SHP77 treated with DMSO at 0.1 percent for 48 hours (cell line): ENCODE data around the gene ACTN4.

Source experiments
- DNase-seq: peaks from one replicate; lab custom pipeline; 2025; lab: John Stamatoyannopoulos, UW

Gene ACTN4

DNA sequence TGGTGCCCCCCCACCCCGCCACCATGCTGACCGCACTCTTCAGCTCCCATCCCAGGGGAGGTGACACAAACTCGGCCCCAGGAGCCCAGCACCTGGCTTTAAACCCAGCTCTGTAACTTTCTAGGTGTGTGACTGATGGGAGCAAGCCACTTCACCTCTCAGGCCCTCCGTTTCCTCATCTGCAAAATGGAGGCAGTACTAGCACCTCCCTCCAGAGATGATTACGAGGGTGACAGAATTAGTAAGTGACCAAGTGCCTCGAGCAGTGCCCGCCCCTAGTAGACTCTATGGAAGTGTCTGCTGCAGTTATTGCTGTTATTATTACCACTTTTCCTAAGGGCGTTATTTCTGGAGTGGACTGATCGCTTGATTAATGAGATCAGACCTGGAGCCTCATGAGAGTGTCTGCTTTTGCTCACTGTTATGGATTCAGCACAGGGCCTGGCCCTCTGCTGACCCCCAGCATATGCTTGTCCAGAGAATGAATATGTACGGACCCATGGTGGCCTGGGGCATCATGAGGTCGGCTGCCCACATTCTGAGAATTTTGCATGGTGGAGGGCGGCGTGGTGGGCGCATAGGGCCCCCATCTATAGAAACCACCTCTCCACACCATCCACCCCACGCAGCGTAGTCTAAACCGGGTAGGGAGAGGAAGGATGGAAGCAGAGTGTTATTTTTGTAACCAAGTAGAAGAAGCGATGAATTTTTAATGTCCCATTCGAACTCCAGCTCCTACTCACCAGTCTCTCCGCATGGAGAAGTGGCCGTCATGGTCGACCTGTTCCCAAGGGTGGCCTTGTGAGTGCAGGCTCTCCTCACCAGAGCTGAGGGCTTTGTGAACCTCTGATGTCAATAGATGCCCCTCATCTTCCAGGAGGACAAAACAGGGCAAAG is 48.6 kb downstream of the ACTN4 start:
- no peak for DNase-seq

DNA sequence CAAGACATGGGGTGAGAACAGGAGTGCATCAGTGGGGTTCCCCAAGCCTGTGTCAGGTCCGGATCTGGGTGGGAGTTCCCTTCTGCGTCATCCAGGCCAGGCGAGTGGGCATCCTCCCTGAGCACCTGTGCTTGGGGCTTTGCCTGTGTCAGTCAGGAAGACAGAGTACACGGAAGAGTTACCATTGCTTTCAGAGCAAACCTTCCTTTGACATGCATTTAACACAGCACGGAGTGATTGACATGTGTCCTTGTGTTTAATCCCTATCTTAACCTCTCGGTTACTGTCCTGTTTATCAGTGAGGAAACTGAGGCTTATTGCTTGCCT is 49.2 kb downstream of the ACTN4 start:
- no peak for DNase-seq

GRCh38 chr19:38697197-38697596 is 49.7 kb downstream of the ACTN4 start:
- no peak for DNase-seq

- no peak for DNase-seq
These were observed 50.2 kb downstream of the ACTN4 start for GRCh38 chr19:38697641-38698071.

DNA sequence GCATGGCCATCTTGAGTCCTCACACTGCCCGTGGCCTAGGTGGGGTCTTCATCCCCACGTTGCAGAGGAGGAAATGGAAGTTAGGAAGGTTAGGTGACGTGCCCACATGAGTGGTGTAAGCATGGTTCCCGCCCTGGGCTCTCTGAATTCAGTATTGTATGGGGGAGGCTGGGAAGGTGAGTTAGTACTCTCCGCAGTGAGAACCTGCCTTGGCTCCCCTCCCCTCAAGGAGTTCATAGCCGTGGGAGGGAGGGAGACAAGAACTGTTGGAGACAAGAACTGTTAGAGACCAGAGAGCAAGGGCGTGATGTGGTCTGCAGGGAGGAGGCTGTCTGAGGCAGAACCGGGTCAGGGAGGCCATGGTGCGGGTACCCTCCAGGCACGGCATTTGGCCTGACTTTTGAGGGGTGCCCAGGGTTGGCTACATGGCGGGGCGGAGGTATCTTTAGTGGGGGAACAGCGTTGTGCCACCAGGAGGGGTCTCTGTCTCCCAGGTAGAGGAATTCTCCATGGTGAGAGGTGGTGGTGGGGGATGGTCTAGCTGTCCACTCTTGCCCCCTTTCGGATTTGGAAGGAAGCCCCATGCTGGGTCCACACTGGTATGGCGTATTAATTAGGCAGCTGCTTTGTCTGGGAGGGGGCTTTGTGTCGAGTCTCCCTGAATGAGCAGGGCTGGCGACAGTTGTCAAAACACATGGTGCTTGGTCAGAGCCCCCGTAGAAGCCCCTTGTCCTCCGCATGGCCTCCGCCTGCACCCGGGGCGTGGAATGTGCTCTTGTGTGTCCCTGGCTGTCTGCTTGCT is 51.0 kb downstream of the ACTN4 start:
- no peak for DNase-seq

- no peak for DNase-seq
These were observed 51.5 kb downstream of the ACTN4 start for GRCh38 chr19:38699027-38699346.

DNA sequence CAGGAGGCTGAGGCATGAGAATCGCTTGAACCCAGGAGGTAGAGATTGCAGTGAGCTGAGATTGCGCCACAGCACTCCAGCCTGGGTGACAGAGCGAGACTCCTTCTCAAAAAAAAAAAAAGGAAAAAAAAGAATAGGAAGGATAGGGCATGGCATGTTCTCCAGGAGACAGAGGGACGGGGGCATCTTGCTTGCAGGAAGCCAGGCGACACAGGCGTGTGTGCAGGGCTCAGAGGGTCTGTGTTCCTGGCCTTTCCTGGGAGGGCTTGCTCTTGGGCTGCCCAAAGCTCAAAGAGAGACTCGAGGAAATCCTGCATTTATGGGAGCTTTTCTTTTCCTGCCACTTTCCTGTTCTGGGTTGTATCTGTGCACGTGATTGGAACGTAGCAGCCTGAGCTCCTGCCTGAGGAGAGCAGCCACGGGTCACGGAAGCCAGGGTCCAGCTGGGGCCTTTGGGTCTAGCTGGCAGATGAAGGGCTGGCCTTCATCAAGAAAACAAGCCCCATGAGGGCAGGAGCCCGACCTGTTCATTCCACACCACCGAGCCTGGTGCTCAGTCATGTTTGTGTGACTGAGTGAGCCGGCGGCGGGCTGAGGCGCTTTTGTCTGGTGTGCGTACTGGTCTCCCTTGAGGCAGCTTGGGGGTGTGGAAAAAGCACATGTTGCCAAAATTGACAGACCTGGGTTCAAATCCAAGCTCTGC is 52.3 kb downstream of the ACTN4 start:
- DNase-seq = no peak

DNA sequence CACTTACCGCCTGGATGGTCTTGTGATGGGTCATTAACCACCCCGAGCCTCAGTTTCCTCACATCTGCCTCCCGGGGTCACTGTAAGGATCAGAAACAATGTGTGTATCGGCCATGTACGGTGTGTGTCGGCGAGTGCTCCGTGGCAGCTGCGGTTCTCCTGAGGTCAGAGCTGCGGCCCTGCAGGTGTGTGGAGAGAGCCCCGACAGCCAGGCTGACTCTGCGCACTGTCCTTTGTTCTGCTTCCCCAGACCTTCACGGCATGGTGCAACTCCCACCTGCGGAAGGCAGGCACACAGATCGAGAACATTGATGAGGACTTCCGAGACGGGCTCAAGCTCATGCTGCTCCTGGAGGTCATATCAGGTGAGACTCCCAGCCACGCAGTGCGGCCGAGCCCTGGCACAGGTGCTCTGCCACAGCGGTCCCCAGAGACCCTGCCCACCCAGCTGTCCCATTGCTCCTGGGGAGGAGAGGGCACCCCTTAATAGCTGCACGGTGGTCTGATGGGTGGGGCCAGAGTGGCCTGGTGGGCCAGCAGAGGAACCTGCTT is 53.0 kb downstream of the ACTN4 start:
- DNase-seq = peak; percentile 13

DNA sequence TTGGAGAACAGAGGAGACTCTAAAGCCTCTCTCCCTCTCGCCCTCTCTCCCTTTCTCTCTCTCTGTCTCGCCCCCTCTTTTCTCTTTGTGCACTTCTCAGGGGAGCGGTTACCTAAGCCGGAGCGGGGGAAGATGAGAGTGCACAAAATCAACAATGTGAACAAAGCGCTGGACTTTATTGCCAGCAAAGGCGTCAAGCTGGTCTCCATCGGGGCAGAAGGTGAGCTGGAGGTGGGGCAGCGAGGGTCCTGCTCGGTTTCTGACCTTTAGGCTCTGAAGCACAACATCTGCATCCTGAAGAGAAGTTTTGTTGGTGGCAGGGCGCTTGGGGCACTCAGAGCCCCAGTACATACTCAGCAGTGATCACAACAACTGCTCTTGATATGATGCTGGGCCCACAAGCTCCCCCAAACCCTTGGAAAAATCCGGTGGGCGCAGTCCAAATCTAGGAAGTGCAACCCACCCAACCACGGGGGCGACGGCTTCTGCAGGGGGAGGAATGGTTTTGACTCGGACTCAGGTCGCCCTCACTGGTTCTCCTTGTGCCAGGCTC is 53.5 kb downstream of the ACTN4 start:
- DNase-seq = no peak

GRCh38 chr19:38701455-38702063 is 54.1 kb downstream of the ACTN4 start:
- no peak for DNase-seq

DNA sequence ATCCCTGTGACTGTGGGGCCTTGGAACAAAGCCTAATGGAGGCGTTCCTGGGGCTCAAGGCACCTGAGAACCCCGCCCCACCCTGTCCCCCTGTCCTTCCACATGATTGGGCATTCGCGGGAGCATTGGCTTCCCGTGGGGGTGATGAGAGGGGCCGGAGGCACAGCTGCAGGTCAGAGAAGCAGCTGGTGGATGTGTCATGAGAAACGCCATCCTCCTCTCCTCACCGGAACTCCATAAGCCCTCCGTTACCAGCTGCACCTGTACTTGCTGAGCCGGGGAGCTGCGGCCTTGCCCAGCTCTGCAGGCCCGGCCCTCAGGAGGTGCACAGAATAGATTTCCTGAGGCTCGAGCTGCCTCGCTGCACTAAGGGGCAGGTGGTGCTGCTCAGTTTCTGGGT is 54.8 kb downstream of the ACTN4 start:
- peak; percentile 89 for DNase-seq

DNA sequence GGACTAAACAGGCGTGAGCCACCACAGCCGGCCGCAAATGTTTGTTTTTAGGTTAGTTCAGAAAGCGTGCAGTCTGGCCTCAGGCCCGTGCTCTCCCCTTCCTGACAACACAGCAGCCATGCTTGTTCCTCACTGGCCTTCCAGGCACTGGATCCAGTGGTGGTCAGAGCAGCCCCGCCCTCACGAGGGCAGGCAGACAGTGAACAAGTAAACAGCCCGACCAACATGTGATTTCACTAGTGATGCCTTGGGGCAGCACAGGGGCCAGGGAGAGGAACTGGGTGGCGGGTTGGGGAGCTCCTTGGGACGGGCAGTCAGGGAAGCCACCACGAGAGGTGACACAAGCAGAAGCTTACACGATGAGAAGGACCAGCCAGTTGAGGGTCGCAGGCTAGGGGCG is 56.1 kb downstream of the ACTN4 start:
- no peak for DNase-seq

DNA sequence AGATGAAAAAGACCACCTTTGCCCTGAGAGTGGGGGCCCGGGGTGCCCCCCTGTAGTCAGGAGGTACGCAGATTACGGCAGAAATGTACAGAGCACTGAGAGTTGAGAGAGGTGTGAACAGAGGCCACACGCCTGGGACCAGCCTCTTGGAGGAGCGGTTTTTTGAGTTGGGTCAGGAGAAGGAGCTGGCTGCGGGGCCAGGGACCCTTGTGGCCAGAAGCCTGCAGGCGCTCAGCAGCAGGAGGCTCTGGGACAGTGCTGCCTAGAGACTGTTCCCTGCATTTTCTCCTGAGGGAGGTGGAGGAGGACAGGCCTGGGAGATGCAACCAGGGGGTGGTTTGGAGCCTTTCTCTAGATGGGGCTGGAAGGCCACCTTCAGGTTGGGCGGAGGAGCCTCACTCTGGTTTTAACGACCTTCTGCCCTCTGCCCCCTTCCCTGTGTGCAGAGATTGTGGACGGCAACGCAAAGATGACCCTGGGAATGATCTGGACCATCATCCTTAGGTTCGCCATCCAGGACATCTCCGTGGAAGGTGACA is 57.1 kb downstream of the ACTN4 start:
- no peak for DNase-seq

DNA sequence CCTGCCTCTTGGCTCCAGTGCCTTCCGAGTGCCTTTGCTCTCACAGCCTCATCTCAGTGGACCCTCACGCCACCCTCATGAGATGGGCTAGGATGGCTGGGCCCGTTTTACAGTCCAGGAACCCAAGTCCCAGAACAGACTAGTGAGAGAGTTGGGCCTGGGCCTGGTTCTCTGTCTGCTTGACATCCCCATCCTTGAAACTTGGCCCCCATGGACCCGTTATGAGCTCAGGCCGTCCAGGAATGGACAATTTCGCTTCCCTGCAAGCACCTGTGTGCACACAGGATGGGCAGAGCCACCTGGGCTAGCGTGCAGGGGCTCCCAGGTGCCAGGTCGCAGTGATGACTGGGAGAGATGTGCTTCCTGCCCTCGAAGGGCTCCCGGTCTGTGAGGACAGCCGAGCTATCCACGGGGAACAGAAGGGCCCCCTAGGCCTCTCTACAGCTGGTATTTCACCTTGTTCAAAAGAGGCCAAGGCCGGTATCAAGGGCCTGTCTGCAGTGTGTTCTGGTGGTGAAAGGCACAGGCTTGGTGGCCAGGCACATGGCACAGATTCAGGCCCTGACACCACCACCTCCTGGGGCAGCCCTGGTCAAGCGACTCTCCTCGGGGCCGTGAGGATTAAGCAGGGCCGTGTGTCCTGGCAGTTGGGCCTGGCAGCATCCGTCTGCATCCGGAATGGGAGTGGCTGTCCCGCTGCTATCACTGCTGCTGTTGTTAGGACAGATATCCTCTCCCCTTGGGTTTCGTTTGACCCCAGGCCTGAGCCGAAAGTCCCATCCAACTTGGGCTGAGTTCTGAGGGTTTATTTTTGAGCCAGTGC is 58.0 kb downstream of the ACTN4 start:
- DNase-seq = no peak

GRCh38 chr19:38706792-38707511 is 59.5 kb downstream of the ACTN4 start:
- DNase-seq = no peak

DNA sequence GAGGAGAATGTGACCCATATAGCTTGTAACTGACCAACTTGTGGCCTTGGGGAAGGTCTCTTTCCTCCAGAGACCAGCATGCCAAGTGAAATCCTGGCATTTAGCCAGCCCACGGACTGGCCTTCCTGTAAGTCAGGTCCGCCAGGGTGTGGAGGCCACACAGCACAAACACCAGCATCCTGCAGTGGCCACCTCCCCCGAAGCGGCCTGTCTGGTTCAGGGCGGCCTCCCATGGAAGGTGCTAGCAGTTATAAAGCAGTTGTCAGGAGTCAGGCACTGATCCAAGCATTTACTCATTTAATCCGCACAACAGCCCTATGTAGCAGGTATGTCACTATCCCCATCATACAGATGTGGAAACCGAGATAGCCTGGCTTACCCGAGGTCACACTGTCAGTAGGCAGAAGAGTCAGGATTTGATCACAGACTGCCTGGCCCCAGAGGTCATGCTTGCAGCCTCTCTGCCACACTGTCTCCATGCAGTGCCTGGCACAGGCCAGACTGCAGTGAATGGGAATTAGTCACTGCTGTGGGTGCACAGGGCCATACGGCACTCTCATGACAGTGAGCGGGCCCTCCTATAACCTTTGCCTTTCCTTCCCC is 60.2 kb downstream of the ACTN4 start:
- DNase-seq = no peak

GRCh38 chr19:38708413-38709024 is 61.1 kb downstream of the ACTN4 start:
- DNase-seq = no peak

DNA sequence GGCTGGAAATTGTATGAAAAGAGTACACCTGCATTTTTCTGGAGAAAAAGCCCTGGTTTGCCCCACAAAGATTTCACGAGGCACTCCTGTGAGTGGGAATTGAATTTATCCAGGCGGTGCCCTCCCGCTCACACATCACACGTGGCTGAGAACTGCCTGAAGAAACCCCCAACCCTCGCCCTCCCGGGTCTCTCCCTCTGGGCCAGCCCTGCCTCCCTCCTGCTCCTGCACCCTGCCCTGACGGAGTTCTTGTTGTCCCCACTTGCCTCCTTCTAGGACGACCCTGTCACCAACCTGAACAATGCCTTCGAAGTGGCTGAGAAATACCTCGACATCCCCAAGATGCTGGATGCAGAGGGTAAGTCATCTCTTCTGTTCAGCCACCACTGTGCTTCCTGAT is 61.7 kb downstream of the ACTN4 start:
- DNase-seq = no peak
